ENCODE measurements around the gene ENPP1.
"Not testable (repeated sequence)": the region's sequence is repeated elsewhere in the genome, so short reads cannot be mapped to it uniquely, and the experiment has no call there.

Gene ENPP1

GRCh38 chr6:131897621-131898020, 89.8 kb downstream of the ENPP1 start:
- Histone ChIP-seq H3K27ac (no peak overlapping the region), H3K4me3 (no peak overlapping the region)
- no peak for TF ChIP-seq CTCF (IDR thresholded peaks at IDR 0.05)
- DNase-seq (ENCODE audit: low spot score): no peak

GRCh38 chr6:131898718-131899117, 90.9 kb downstream of the ENPP1 start:
- no peak for DNase-seq (ENCODE audit: low spot score)
- TF ChIP-seq CTCF (IDR thresholded peaks at IDR 0.05): no peak
- Histone ChIP-seq H3K27ac (no peak overlapping the region), H3K4me3 (no peak overlapping the region)

- no peak overlapping the region for H3K27ac ChIP-seq
- no peak for TF ChIP-seq CTCF (IDR thresholded peaks at IDR 0.05)
- H3K4me3 ChIP-seq: no peak overlapping the region
- no peak for DNase-seq (ENCODE audit: low spot score)
These were observed 92.4 kb downstream of the ENPP1 start for GRCh38 chr6:131900231-131900630.

- not testable (repeated sequence) for DNase-seq (ENCODE audit: low spot score); H3K4me3 ChIP-seq; H3K27ac ChIP-seq
These were observed 93.6 kb downstream of the ENPP1 start for GRCh38 chr6:131901326-131901873.

- DNase-seq (ENCODE audit: low spot score); H3K4me3 ChIP-seq; H3K27ac ChIP-seq: not testable (repeated sequence)
These were observed 95.9 kb downstream of the ENPP1 start for GRCh38 chr6:131903734-131904133.

GRCh38 chr6:131908787-131909186, 101.0 kb downstream of the ENPP1 start:
- not testable (repeated sequence) for H3K4me3 ChIP-seq; DNase-seq (ENCODE audit: low spot score); H3K27ac ChIP-seq

GRCh38 chr6:131909408-131910218, 101.8 kb downstream of the ENPP1 start:
- Histone ChIP-seq H3K4me3 (no peak overlapping the region), H3K27ac (no peak overlapping the region)
- peak; percentile 76 for TF ChIP-seq CTCF (IDR thresholded peaks at IDR 0.05)
- peak; percentile 78 for DNase-seq (ENCODE audit: low spot score)

- no peak overlapping the region for H3K4me3 ChIP-seq
- DNase-seq (ENCODE audit: low spot score): no peak
- no peak overlapping the region for H3K27ac ChIP-seq
- TF ChIP-seq CTCF (IDR thresholded peaks at IDR 0.05): peak; percentile 6
These were observed 102.4 kb downstream of the ENPP1 start for GRCh38 chr6:131910219-131910589.
